Astrocyte (in vitro differentiated cells and primary cell): ENCODE measurements around the gene SVOPL. TPM values are rescaled to one million over a fixed set of nuclear protein-coding genes. Genes with fewer than 3 reads are reported as not detected.

ENCODE experiments used
- DNase-seq: peaks from one replicate; pipeline ENCODE4 v3.0.0-alpha.2; 2010; ENCODE audit warnings: low read depth
- FAIRE-seq: peaks from 2 replicates; lab custom pipeline; 2011; peaks lifted over from hg19 to GRCh38; lab: Jason Lieb, UNC
- H2AFZ ChIP-seq: 2 replicates; pipeline ENCODE4 v1.6.0; 2012; ENCODE audit warnings: low read depth, low read length, inconsistent platforms
- H3K27ac ChIP-seq: 2 replicates; pipeline ENCODE4 v1.5.1; 2011; ENCODE audit warnings: low read depth, low read length, inconsistent platforms
- H3K27me3 ChIP-seq: 2 replicates; pipeline ENCODE4 v1.6.0; 2011; ENCODE audit warnings: low read length, inconsistent platforms; ENCODE audit not compliant: insufficient read depth
- H3K36me3 ChIP-seq: 2 replicates; pipeline ENCODE4 v1.5.1; 2011; ENCODE audit warnings: low read length, inconsistent platforms; ENCODE audit not compliant: insufficient read depth
- H3K4me1 ChIP-seq: 2 replicates; pipeline ENCODE4 v1.5.1; 2011; ENCODE audit warnings: low read length, inconsistent platforms; ENCODE audit not compliant: insufficient read depth
- H3K4me2 ChIP-seq: 2 replicates; pipeline ENCODE4 v1.6.0; 2012; ENCODE audit warnings: low read length, inconsistent platforms
- H3K4me3 ChIP-seq: 2 replicates; pipeline ENCODE4 v1.5.1; 2011; ENCODE audit warnings: low read depth, mild to moderate bottlenecking, low read length, inconsistent platforms; ENCODE audit not compliant: insufficient read depth
- H3K79me2 ChIP-seq: 2 replicates; pipeline ENCODE4 v1.6.0; 2012; ENCODE audit warnings: mild to moderate bottlenecking, low read length, inconsistent platforms; ENCODE audit not compliant: insufficient read depth
- H3K9ac ChIP-seq: 2 replicates; pipeline ENCODE4 v1.6.0; 2012; ENCODE audit warnings: mild to moderate bottlenecking, low read length, inconsistent platforms
- H3K9me3 ChIP-seq: 2 replicates; pipeline ENCODE4 v1.5.1; 2012; ENCODE audit warnings: low read depth, mild to moderate bottlenecking, low read length, inconsistent platforms; ENCODE audit not compliant: insufficient read depth
- H4K20me1 ChIP-seq: 2 replicates; pipeline ENCODE4 v1.6.0; 2012; ENCODE audit warnings: low read length, inconsistent platforms; ENCODE audit not compliant: insufficient read depth
- H3K27ac Mint-ChIP-seq: one replicate; pipeline ENCODE4 v1.8.0; 2021; ENCODE audit warnings: mild to moderate bottlenecking, mixed read lengths; ENCODE audit not compliant: unreplicated experiment
- H3K27me3 Mint-ChIP-seq: one replicate; pipeline ENCODE4 v1.8.0; 2021; ENCODE audit warnings: low read depth, mixed read lengths; ENCODE audit not compliant: unreplicated experiment
- H3K36me3 Mint-ChIP-seq: one replicate; pipeline ENCODE4 v1.8.0; 2021; ENCODE audit warnings: low read depth, mixed read lengths; ENCODE audit not compliant: unreplicated experiment
- H3K4me1 Mint-ChIP-seq: one replicate; pipeline ENCODE4 v1.8.0; 2021; ENCODE audit warnings: low read depth, mixed read lengths; ENCODE audit not compliant: unreplicated experiment
- H3K4me3 Mint-ChIP-seq: one replicate; pipeline ENCODE4 v1.8.0; 2021; ENCODE audit warnings: mild to moderate bottlenecking, moderate library complexity, mixed read lengths; ENCODE audit not compliant: unreplicated experiment
- H3K9me3 Mint-ChIP-seq: one replicate; pipeline ENCODE4 v1.8.0; 2021; ENCODE audit warnings: mild to moderate bottlenecking, mixed read lengths; ENCODE audit not compliant: unreplicated experiment
- EZH2 ChIP-seq: IDR thresholded peaks from 2 replicates; pipeline ENCODE4 v1.6.1; 2012; ENCODE audit warnings: mild to moderate bottlenecking, low read length, inconsistent platforms; ENCODE audit not compliant: insufficient read depth
- total RNA-seq: library from RNA; stranded (reverse); gene quantifications from 2 replicates; pipeline ENCODE4 v1.2.1, GENCODE V29; 2021
- TF ChIP-seq, protein P1 (sequence below): IDR thresholded peaks from 2 replicates; pipeline ENCODE4 v1.5.1; 2011; ENCODE audit warnings: low read depth, mild to moderate bottlenecking, inconsistent platforms, low read length, moderate library complexity; ENCODE audit not compliant: insufficient read depth

The SVOPL gene
- total RNA-seq, 1 donor from 2014 or later: 0.34 TPM

DNA sequence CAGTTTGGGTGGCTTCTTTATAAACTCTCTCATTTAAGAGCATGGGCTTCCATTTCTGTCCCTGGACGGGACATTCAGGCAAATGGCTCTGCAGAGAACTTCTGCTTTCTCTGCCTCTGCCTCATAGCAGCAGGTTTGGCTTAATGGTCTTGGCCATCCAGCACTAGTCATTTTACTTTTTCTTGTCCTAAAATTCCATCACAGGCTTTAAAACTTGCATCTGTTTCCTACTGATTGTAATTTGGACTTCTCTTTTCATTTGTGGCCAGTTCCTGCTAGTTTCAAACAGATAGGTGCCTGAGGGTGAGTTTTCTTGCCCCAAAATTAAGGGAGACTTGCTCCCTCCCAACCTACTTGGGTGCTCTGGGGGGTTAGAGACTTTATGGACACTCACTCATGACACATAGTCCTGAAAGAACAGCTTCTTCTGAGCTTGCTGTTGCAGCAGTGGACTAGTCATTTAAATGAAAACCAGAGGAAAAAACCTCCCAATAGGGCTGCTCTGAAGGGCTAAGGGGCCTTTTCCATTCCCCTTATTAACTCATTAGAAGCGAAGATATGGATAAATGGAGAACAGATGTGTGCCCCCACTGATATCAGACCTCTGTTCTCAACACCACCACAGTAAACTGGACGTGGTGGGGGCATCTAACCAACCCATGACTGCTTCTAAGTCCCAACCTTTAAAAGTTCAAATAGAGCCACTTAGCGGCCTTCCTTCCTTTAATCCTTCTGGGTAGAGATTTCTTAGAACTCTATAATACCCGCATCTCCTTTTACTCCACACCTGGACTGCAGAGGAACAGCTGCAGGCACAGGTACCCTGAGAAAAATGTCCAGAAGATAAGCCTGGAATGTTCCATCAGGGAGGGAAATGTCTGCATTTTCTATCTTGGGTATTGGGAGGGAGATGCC is 38.8 kb downstream of the SVOPL start:
- Histone ChIP-seq H4K20me1 (no peaks in the 10 kb centered on the region), H3K27me3 (peaks cover 7% of the 10 kb centered on the region), H3K4me2 (no peak overlapping the region), H3K4me3 (no peak overlapping the region), H3K36me3 (no peaks in the 10 kb centered on the region), H3K4me1 (peaks cover 2% of the 10 kb centered on the region), H3K79me2 (no peaks in the 10 kb centered on the region), H3K9me3 (no peaks in the 10 kb centered on the region), H3K9ac (no peak overlapping the region), H2AFZ (no peak overlapping the region), H3K27ac (no peak overlapping the region)
- H3K9me3 Mint-ChIP-seq: peaks cover 3% of the 10 kb centered on the region
- FAIRE-seq (no peak), DNase-seq (no peak)
- H3K27ac Mint-ChIP-seq: peak overlapping the region; percentile 18
- no peaks in the 10 kb centered on the region for H3K27me3 Mint-ChIP-seq
- H3K36me3 Mint-ChIP-seq: no peaks in the 10 kb centered on the region
- no peak overlapping the region for H3K4me3 Mint-ChIP-seq
- peaks cover 29% of the 10 kb centered on the region for H3K4me1 Mint-ChIP-seq
- TF ChIP-seq EZH2: no peak
- TF ChIP-seq, protein P1, sequence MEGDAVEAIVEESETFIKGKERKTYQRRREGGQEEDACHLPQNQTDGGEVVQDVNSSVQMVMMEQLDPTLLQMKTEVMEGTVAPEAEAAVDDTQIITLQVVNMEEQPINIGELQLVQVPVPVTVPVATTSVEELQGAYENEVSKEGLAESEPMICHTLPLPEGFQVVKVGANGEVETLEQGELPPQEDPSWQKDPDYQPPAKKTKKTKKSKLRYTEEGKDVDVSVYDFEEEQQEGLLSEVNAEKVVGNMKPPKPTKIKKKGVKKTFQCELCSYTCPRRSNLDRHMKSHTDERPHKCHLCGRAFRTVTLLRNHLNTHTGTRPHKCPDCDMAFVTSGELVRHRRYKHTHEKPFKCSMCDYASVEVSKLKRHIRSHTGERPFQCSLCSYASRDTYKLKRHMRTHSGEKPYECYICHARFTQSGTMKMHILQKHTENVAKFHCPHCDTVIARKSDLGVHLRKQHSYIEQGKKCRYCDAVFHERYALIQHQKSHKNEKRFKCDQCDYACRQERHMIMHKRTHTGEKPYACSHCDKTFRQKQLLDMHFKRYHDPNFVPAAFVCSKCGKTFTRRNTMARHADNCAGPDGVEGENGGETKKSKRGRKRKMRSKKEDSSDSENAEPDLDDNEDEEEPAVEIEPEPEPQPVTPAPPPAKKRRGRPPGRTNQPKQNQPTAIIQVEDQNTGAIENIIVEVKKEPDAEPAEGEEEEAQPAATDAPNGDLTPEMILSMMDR: no peak

DNA sequence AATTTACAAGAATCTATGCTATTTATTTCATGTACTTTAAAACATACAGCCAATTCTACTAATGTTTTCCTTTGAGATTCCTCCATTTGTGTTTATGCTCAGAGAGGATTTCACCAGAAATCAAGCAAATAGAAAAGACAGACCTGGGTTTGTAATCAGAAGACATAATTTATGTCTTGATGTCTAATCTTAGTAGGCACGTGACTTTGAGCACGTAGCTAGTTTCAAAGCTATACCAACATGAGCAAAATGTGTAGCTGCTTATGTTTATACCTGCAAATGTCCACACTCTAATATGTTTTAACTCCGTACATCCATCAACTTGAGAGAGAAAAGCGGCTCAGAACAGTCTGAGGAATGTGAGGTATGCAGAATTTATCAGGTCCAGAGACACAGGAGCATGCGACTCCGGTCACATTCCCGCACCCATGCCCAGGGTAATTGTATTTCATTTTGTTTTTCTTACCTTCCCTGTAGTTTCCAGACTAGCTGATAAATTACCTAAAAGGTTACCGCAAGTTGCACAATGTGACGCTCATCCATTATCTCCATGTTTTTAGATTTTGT is 40.0 kb downstream of the SVOPL start:
- TF ChIP-seq, protein P1: no peak
- TF ChIP-seq EZH2: no peak
- no peaks in the 10 kb centered on the region for H3K36me3 ChIP-seq

DNA sequence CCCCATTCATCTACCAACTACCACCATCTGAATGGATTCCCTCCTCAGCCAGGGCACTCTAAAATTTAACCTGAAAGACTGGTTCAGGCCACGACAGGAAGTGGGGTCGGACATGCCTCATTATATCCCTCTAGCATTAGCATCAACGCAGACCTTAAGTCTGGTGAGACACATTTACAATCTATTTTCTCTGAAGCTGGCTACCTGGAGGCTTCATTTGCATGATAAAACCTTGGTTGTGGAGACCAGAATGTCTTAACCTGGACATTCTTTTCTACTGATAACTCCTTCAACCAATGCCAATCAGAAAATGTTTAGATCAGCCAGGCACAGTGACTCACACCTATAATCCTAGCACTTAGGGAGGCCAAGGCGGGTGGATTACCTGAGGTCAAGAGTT is 42.3 kb downstream of the SVOPL start:
- no peak for DNase-seq
- H3K4me3 Mint-ChIP-seq: no peak overlapping the region
- H3K4me3 ChIP-seq: no peak overlapping the region
- no peaks in the 10 kb centered on the region for H3K4me1 ChIP-seq
- no peak overlapping the region for H2AFZ ChIP-seq
- H3K36me3 Mint-ChIP-seq: no peaks in the 10 kb centered on the region
- no peak overlapping the region for H3K4me2 ChIP-seq
- no peaks in the 10 kb centered on the region for H3K36me3 ChIP-seq
- peaks cover 19% of the 10 kb centered on the region for H3K4me1 Mint-ChIP-seq
- H4K20me1 ChIP-seq: no peaks in the 10 kb centered on the region
- H3K27me3 ChIP-seq: peaks cover 4% of the 10 kb centered on the region
- no peak for FAIRE-seq
- H3K27me3 Mint-ChIP-seq: no peaks in the 10 kb centered on the region
- H3K27ac Mint-ChIP-seq: no peak overlapping the region
- TF ChIP-seq, protein P1: no peak
- TF ChIP-seq EZH2: no peak
- H3K79me2 ChIP-seq: no peaks in the 10 kb centered on the region
- no peak overlapping the region for H3K9ac ChIP-seq
- H3K9me3 Mint-ChIP-seq: peaks cover 10% of the 10 kb centered on the region
- H3K27ac ChIP-seq: no peak overlapping the region
- H3K9me3 ChIP-seq: no peaks in the 10 kb centered on the region

More for the DNA sequence above, 40.0 kb downstream of the SVOPL start:
- DNase-seq (no peak), FAIRE-seq (no peak)
- H3K36me3 Mint-ChIP-seq: no peaks in the 10 kb centered on the region
- H4K20me1 ChIP-seq: no peaks in the 10 kb centered on the region
- H3K27ac Mint-ChIP-seq: no peak overlapping the region
- peaks cover 4% of the 10 kb centered on the region for H3K27me3 ChIP-seq
- no peaks in the 10 kb centered on the region for H3K79me2 ChIP-seq
- no peaks in the 10 kb centered on the region for H3K27me3 Mint-ChIP-seq
- H3K4me2 ChIP-seq: no peak overlapping the region
- H3K27ac ChIP-seq: no peak overlapping the region
- no peak overlapping the region for H3K4me3 ChIP-seq
- no peaks in the 10 kb centered on the region for H3K9me3 ChIP-seq
- H3K4me1 Mint-ChIP-seq: peaks cover 21% of the 10 kb centered on the region
- H3K4me1 ChIP-seq: peaks cover 2% of the 10 kb centered on the region
- no peak overlapping the region for H3K9ac ChIP-seq
- H2AFZ ChIP-seq: no peak overlapping the region
- no peak overlapping the region for H3K4me3 Mint-ChIP-seq
- peaks cover 7% of the 10 kb centered on the region for H3K9me3 Mint-ChIP-seq
